ENCODE results near the gene HLA-DMA. TPM values are rescaled to one million over a fixed set of nuclear protein-coding genes. Genes with fewer than 3 reads are reported as not detected.

Gene HLA-DMA
- total and polyA plus RNA-seq, 2 of the 13 experiments (the other 11 are each of a cell fraction or from before 2014, with no cell fraction given) = 0.70 to 0.71 TPM

GRCh38 chr6:32974541-32975308 lies 21.8 kb upstream of the HLA-DMA start:
- Histone ChIP-seq H3K4me1 (ENCODE audit: insufficient read depth, low read length) (peaks cover 55% of the 10 kb centered on the region), H4K20me1 (ENCODE audit: insufficient read depth, low read length) (peaks cover 77% of the 10 kb centered on the region), H3K9ac (ENCODE audit: insufficient read depth, low read depth, low read length) (peak overlapping the region; percentile 90), H3K79me2 (ENCODE audit: insufficient read depth, low read length) (peaks cover 75% of the 10 kb centered on the region), H3K4me2 (ENCODE audit: low read depth, low read length) (peak overlapping the region; percentile 97), H3K4me3 (replicated peaks in 1 of 3; ENCODE audit: insufficient read depth in 1 of 3, low read depth in 2 of 3, low read length in 3 of 3) (peak overlapping the region; percentile 90 to 98 (median 95)), H3K27ac (ENCODE audit: extremely low read length, insufficient read depth, low read length) (no peak overlapping the region), H3K9me3 (ENCODE audit: low read length) (no peaks in the 10 kb centered on the region), H3K36me3 (replicated peaks in 1 of 2; ENCODE audit: control insufficient read depth in 1 of 2, insufficient read depth in 2 of 2, low read length in 2 of 2) (peaks cover 41 to 74% of the 10 kb centered on the region in 2 experiments), H3K27me3 (ENCODE audit: control insufficient read depth in 1 of 2, insufficient read depth in 2 of 2, low read length in 2 of 2) (peaks cover 0 to 4% of the 10 kb centered on the region in 2 experiments; a peak in 1 of 5 replicates), H2AFZ (ENCODE audit: low read length) (no peak overlapping the region)
- ChIA-PET CTCF (ENCODE audit: low intra/inter-chr PET ratio, low total read pairs) (no interaction called here), POLR2A (interaction anchor here (2.8 to 10.5 kb wide), 3 partner anchors 7 to 80 kb away, joined by 17 to 305 read pairs (median 202); partner anchors contain the start of gene HLA-DMA)
- BruUV-seq (replicated peaks) = no TSS peak
- ATAC-seq (no peak), DNase-seq (ENCODE audit: low spot score) (no peak), FAIRE-seq (no peak)
- 22% methylated on average over 14 of the region's 14 CpGs for WGBS (ENCODE audit: low lambda C conversion rate)
- in situ Hi-C loops (cut with HindIII; ENCODE audit: extremely low pct_ligation_motif_present, low pct_unique_long_range_greater_than_20kb) (loop anchor here (5.0 to 25.0 kb wide), 3 partner anchors 82 to 1062 kb away; partner anchors contain the start of genes GPSM3, PBX2 and ZBTB12), intact Hi-C loops (cut with micrococcal nuclease; ENCODE audit: unreplicated experiment) (loop anchor here (5.0 kb wide), 1 partner anchor 223 kb away; no protein-coding TSS in a partner anchor)
- TF ChIP-seq XRCC5 (optimal IDR thresholded peaks at IDR 0.05; ENCODE audit: low read length) (peak; percentile 49), TEF (CRISPR knock-in tag; IDR thresholded peaks at IDR 0.05) (no peak), ZNF513 (CRISPR knock-in tag; conservative IDR thresholded peaks at IDR 0.05) (no peak), TRIM22 (IDR thresholded peaks at IDR 0.05) (no peak), HOXA5 (CRISPR knock-in tag; IDR thresholded peaks at IDR 0.05) (no peak; the same call in 1 of the 2 replicates), ZNF501 (CRISPR knock-in tag; IDR thresholded peaks at IDR 0.05) (peak; percentile 48; the same call in 1 of the 2 replicates), ZNF687 (CRISPR knock-in tag; IDR thresholded peaks at IDR 0.05) (peak; percentile 26; the same call in 1 of the 2 replicates), TCF12 (IDR thresholded peaks at IDR 0.05) (no peak), TCF12 (CRISPR knock-in tag; IDR thresholded peaks at IDR 0.05) (0 out of 2 replicates have a peak, but pooled peaks have one; percentile 33), SOX6 (IDR thresholded peaks at IDR 0.05) (no peak), SOX6 (CRISPR knock-in tag; IDR thresholded peaks at IDR 0.05) (no peak), RBFOX2 (IDR thresholded peaks at IDR 0.05; ENCODE audit: low read depth, low read length) (peak; percentile 37; the same call in 1 of the 2 replicates), ZC3H13 (CRISPR knock-in tag; IDR thresholded peaks at IDR 0.05) (peak; percentile 18; the same call in 1 of the 2 replicates), ATF7 (IDR thresholded peaks at IDR 0.05) (no peak), ATF7 (CRISPR knock-in tag; IDR thresholded peaks at IDR 0.05) (no peak; the same call in 1 of the 2 replicates)
